IPS-18a (cell line): ENCODE measurements around the gene SLC22A15.

Experiments used
- H3K27ac ChIP-seq: one replicate; pipeline ENCODE4 v1.5.1; 2013; ENCODE audit warnings: low read length
- H3K27me3 ChIP-seq: one replicate; pipeline ENCODE4 v1.6.1; 2013; ENCODE audit warnings: mild to moderate bottlenecking, low read length; ENCODE audit not compliant: control insufficient read depth, insufficient read depth
- H3K36me3 ChIP-seq: one replicate; pipeline ENCODE4 v1.6.1; 2013; ENCODE audit warnings: low read depth, low read length; ENCODE audit not compliant: control insufficient read depth
- H3K4me1 ChIP-seq: one replicate; pipeline ENCODE4 v1.6.1; 2013; ENCODE audit warnings: low read depth, low read length; ENCODE audit not compliant: control insufficient read depth
- H3K4me3 ChIP-seq: one replicate; pipeline ENCODE4 v1.5.1; 2013; ENCODE audit warnings: low read length
- H3K9ac ChIP-seq: one replicate; pipeline ENCODE4 v1.6.1; 2013; ENCODE audit warnings: mild to moderate bottlenecking, low read length, moderate library complexity
- H3K9me3 ChIP-seq: one replicate; pipeline ENCODE4 v1.6.1; 2013; ENCODE audit warnings: low read depth, low read length; ENCODE audit not compliant: control insufficient read depth

Gene SLC22A15

DNA sequence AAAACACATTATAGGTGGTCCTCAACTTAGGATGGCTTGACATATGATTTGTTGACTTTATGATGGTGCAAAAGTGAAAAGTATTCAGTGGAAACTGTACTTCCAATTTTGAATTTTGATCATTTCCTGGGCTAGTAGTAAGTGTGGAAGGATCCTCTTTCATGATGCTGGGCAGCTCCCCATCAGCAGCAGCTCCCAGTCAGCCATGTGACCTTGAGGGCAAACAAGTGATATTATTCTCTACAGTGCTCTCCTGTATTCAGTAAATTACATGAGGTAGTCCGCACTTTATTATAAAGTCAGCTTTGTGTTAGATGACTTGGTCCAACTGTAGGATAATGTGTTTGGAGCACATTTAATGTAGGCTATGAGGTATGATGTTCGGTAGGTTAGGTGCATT, 36.4 kb downstream of the SLC22A15 start:
- no peaks in the 10 kb centered on the region for H3K9me3 ChIP-seq

GRCh38 chr1:116015679-116016078, 39.4 kb downstream of the SLC22A15 start:
- no peaks in the 10 kb centered on the region for H3K36me3 ChIP-seq
- no peak overlapping the region for H3K9ac ChIP-seq
- H3K4me3 ChIP-seq: no peak overlapping the region
- H3K27me3 ChIP-seq: no peaks in the 10 kb centered on the region
- H3K27ac ChIP-seq: no peak overlapping the region
- peaks cover 5% of the 10 kb centered on the region for H3K4me1 ChIP-seq
- H3K9me3 ChIP-seq: no peaks in the 10 kb centered on the region

More for the DNA sequence above, 36.4 kb downstream of the SLC22A15 start:
- Histone ChIP-seq H3K36me3 (no peaks in the 10 kb centered on the region), H3K4me1 (peaks cover 5% of the 10 kb centered on the region), H3K9ac (no peak overlapping the region), H3K27me3 (no peaks in the 10 kb centered on the region), H3K27ac (no peak overlapping the region), H3K4me3 (no peak overlapping the region)

- Histone ChIP-seq H3K27ac (no peak overlapping the region), H3K4me1 (peaks cover 3% of the 10 kb centered on the region), H3K36me3 (no peaks in the 10 kb centered on the region), H3K9ac (no peak overlapping the region), H3K27me3 (no peaks in the 10 kb centered on the region), H3K4me3 (no peak overlapping the region), H3K9me3 (no peaks in the 10 kb centered on the region)
Measured at GRCh38 chr1:116018007-116018406, 41.7 kb downstream of the SLC22A15 start.

GRCh38 chr1:116019653-116020253, 43.4 kb downstream of the SLC22A15 start:
- no peaks in the 10 kb centered on the region for H3K9me3 ChIP-seq
- no peaks in the 10 kb centered on the region for H3K4me1 ChIP-seq
- H3K27me3 ChIP-seq: no peaks in the 10 kb centered on the region
- no peak overlapping the region for H3K27ac ChIP-seq
- no peak overlapping the region for H3K4me3 ChIP-seq
- H3K36me3 ChIP-seq: no peaks in the 10 kb centered on the region
- H3K9ac ChIP-seq: no peak overlapping the region

GRCh38 chr1:116020668-116021272, 44.5 kb downstream of the SLC22A15 start:
- H3K36me3 ChIP-seq: no peaks in the 10 kb centered on the region
- no peaks in the 10 kb centered on the region for H3K4me1 ChIP-seq
- no peaks in the 10 kb centered on the region for H3K27me3 ChIP-seq
- H3K9ac ChIP-seq: no peak overlapping the region
- no peak overlapping the region for H3K4me3 ChIP-seq
- H3K9me3 ChIP-seq: no peaks in the 10 kb centered on the region
- no peak overlapping the region for H3K27ac ChIP-seq

DNA sequence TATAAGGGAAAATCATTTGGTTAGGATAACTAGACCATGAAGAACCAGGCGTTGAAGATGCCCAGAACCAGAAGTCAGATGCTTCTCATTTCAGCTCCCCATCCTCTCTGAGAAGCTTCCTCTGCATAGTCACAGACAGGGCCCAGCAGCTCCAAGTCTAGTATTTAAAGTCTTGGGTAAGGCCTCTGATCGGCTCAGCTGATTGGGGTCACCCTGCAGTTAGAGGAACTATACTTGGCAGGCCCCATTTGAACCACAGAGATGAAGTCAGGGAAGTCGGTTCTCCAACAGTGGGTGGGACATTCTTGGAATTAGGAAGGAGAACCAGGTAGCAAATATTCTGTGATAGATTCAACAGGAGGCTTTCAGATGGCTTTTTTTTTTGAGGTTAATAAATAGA, 48.3 kb downstream of the SLC22A15 start:
- no peaks in the 10 kb centered on the region for H3K9me3 ChIP-seq
- H3K4me1 ChIP-seq: no peaks in the 10 kb centered on the region
- H3K36me3 ChIP-seq: no peaks in the 10 kb centered on the region
- no peak overlapping the region for H3K27ac ChIP-seq
- no peak overlapping the region for H3K9ac ChIP-seq
- H3K4me3 ChIP-seq: no peak overlapping the region
- H3K27me3 ChIP-seq: no peaks in the 10 kb centered on the region

- Histone ChIP-seq H3K9me3 (no peaks in the 10 kb centered on the region), H3K27me3 (no peaks in the 10 kb centered on the region), H3K9ac (no peak overlapping the region), H3K4me1 (no peaks in the 10 kb centered on the region), H3K27ac (no peak overlapping the region), H3K4me3 (no peak overlapping the region), H3K36me3 (no peaks in the 10 kb centered on the region)
Measured at GRCh38 chr1:116026631-116027030, 50.3 kb downstream of the SLC22A15 start.

GRCh38 chr1:116031302-116031835, 55.1 kb downstream of the SLC22A15 start:
- Histone ChIP-seq H3K9me3 (no peaks in the 10 kb centered on the region), H3K4me3 (no peak overlapping the region), H3K9ac (no peak overlapping the region)

GRCh38 chr1:116033322-116033721, 57.0 kb downstream of the SLC22A15 start:
- no peak overlapping the region for H3K4me3 ChIP-seq
- no peaks in the 10 kb centered on the region for H3K9me3 ChIP-seq
- no peaks in the 10 kb centered on the region for H3K36me3 ChIP-seq
- H3K9ac ChIP-seq: no peak overlapping the region
- H3K27me3 ChIP-seq: no peaks in the 10 kb centered on the region
- H3K27ac ChIP-seq: no peak overlapping the region
- H3K4me1 ChIP-seq: no peaks in the 10 kb centered on the region

More at GRCh38 chr1:116031302-116031835, 55.1 kb downstream of the SLC22A15 start:
- no peaks in the 10 kb centered on the region for H3K4me1 ChIP-seq
- no peaks in the 10 kb centered on the region for H3K36me3 ChIP-seq
- no peak overlapping the region for H3K27ac ChIP-seq
- H3K27me3 ChIP-seq: no peaks in the 10 kb centered on the region

DNA sequence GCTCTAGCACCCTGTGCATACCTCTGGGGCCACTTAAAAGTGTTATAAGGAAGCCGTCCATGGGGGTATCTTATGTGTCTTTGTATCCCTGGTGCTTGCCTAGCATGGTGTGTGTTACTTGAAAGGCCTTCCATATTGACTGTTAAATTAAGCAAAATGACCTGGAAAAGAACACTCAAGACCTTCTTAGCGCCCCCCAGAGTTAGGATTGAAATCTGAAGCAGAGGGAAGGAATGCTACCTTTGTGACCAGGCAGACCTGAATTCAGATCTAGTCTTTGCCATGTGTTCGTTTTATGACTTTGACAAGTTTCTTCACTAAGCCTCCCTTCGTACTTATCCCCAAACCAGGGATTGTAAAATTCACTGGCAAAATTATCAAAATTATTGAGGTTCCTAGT, 59.9 kb downstream of the SLC22A15 start:
- no peak overlapping the region for H3K9ac ChIP-seq
- H3K36me3 ChIP-seq: no peaks in the 10 kb centered on the region
- H3K27me3 ChIP-seq: no peaks in the 10 kb centered on the region
- H3K4me3 ChIP-seq: no peak overlapping the region
- H3K9me3 ChIP-seq: no peaks in the 10 kb centered on the region
- H3K27ac ChIP-seq: no peak overlapping the region
- H3K4me1 ChIP-seq: no peaks in the 10 kb centered on the region

DNA sequence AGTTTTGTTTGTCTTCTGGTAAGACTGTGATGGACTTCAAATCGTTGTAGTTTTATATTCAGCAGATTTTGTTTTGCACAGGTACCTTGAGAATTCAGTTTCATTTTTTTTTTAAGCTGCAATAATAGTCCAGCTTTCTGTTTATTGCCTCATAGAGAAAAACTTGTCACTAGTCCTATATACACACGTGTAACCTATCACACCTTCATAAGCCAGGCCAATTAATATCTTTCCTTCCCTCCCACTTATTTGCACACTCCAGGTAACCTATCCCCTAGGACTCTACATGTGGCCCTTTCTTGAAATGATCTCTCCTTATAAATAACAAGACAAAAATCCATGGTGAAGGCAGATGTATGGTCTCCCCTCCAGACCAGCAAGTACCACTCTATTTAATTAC, 62.4 kb downstream of the SLC22A15 start:
- no peaks in the 10 kb centered on the region for H3K27me3 ChIP-seq
- no peaks in the 10 kb centered on the region for H3K9me3 ChIP-seq
- no peak overlapping the region for H3K27ac ChIP-seq
- H3K36me3 ChIP-seq: no peaks in the 10 kb centered on the region
- H3K4me3 ChIP-seq: no peak overlapping the region
- no peak overlapping the region for H3K9ac ChIP-seq
- no peaks in the 10 kb centered on the region for H3K4me1 ChIP-seq

DNA sequence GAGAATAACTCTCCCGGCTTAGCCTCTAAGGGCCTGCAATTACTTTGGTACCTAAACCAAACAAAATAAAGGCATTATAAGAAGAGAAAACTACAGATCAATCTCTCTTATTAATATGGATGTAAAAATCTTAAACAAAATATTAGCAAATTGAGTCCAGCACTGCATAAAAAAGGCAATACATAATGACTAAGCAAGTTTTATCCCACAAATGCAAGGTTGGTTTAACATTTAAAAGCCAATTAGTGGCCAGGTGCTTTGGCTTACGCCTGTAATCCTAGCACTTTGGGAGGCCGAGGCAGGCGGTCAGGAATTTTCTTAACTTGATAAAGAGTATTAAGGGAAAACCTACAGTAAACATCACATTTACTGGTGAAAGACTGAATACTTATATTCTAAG, 67.8 kb downstream of the SLC22A15 start:
- no peak overlapping the region for H3K27ac ChIP-seq
- H3K4me3 ChIP-seq: no peak overlapping the region
- peaks cover 3% of the 10 kb centered on the region for H3K9me3 ChIP-seq
- H3K36me3 ChIP-seq: no peaks in the 10 kb centered on the region
- no peaks in the 10 kb centered on the region for H3K27me3 ChIP-seq
- no peaks in the 10 kb centered on the region for H3K4me1 ChIP-seq
- H3K9ac ChIP-seq: no peak overlapping the region
